ENCODE data around the gene PRPF31. TPM values are rescaled to one million over a fixed set of nuclear protein-coding genes. Genes with fewer than 3 reads are reported as not detected.
A peak's percentile ranks its signal among the peaks of the same experiment; 100 is the strongest.

Gene PRPF31
- total and polyA plus RNA-seq, 9 of the 15 experiments (the other 6 are each of a cell fraction or from before 2014, with no cell fraction given) = 5.8 to 92.2 (median 69.2) TPM

GRCh38 chr19:54162241-54162805, 46.8 kb downstream of the PRPF31 start (continued):
- TF ChIP-seq CHAMP1 (IDR thresholded peaks at IDR 0.05) (no peak), MGA (IDR thresholded peaks at IDR 0.05) (no peak), MTA3 (IDR thresholded peaks at IDR 0.05; ENCODE audit: borderline replicate concordance) (no peak), RBM22 (IDR thresholded peaks at IDR 0.05; ENCODE audit: low read depth, low read length, poor library complexity, severe bottlenecking) (no peak), MYC (IDR thresholded peaks at IDR 0.05; ENCODE audit: low read depth, low read length) (peak; percentile 48; the same call in 1 of the 2 replicates), MYC (CRISPR knock-in tag; IDR thresholded peaks at IDR 0.05; ENCODE audit: borderline replicate concordance, low read depth) (no peak), HDAC1 (IDR thresholded peaks at IDR 0.05) (peak in 1 of 2 experiments; percentile 98; a peak in 2 of 4 replicates), USF1 (CRISPR knock-in tag; IDR thresholded peaks at IDR 0.05) (no peak), MAX (CRISPR knock-in tag; IDR thresholded peaks at IDR 0.05) (peak; percentile 38; the same call in 1 of the 2 replicates), ZNF280B (CRISPR knock-in tag; IDR thresholded peaks at IDR 0.05) (no peak), POLR2AphosphoS2 (IDR thresholded peaks at IDR 0.05; ENCODE audit: low read length) (no peak)
